ENCODE measurements around the gene BRSK1.

Gene BRSK1

GRCh38 chr19:55273978-55274707, 9.7 kb upstream of the BRSK1 start:
- DNase-seq (ENCODE audit: low read depth) = no peak

GRCh38 chr19:55275851-55276719, 7.7 kb upstream of the BRSK1 start:
- no peak for DNase-seq (ENCODE audit: low read depth)

- DNase-seq (ENCODE audit: low read depth) = no peak
Observed at GRCh38 chr19:55276720-55277430, 6.9 kb upstream of the BRSK1 start.

- DNase-seq (ENCODE audit: low read depth) = no peak
Observed at GRCh38 chr19:55277494-55277893, 6.3 kb upstream of the BRSK1 start.

GRCh38 chr19:55278391-55279135, 5.2 kb upstream of the BRSK1 start:
- DNase-seq (ENCODE audit: low read depth) = no peak

- no peak for DNase-seq (ENCODE audit: low read depth)
Observed at GRCh38 chr19:55279340-55279739, 4.5 kb upstream of the BRSK1 start.

- peak; percentile 94 for DNase-seq (ENCODE audit: low read depth)
Observed at GRCh38 chr19:55279770-55280643, 3.8 kb upstream of the BRSK1 start, which contains the start of gene HSPBP1. Gene HSPBP1, minus strand, starts transcription at chr19:55280110. Its CDS starts 502 bp downstream, at chr19:55279608.

GRCh38 chr19:55284405-55285058, 735 bp downstream of the BRSK1 start:
- DNase-seq (ENCODE audit: low read depth) = no peak

- DNase-seq (ENCODE audit: low read depth) = no peak
Observed at GRCh38 chr19:55285229-55285890, 1.6 kb downstream of the BRSK1 start.

- no peak for DNase-seq (ENCODE audit: low read depth)
Observed at GRCh38 chr19:55287361-55288079, 3.7 kb downstream of the BRSK1 start.

- DNase-seq (ENCODE audit: low read depth) = no peak
Observed at GRCh38 chr19:55289117-55289796, 5.5 kb downstream of the BRSK1 start.

GRCh38 chr19:55297267-55297666, 13.5 kb downstream of the BRSK1 start:
- DNase-seq (ENCODE audit: low read depth) = no peak

GRCh38 chr19:55299991-55300390, 16.2 kb downstream of the BRSK1 start:
- DNase-seq (ENCODE audit: low read depth) = no peak

GRCh38 chr19:55300886-55301458, 17.2 kb downstream of the BRSK1 start:
- no peak for DNase-seq (ENCODE audit: low read depth)

GRCh38 chr19:55301459-55302317, 17.9 kb downstream of the BRSK1 start:
- DNase-seq (ENCODE audit: low read depth) = peak; percentile 53

GRCh38 chr19:55302318-55302703, 18.5 kb downstream of the BRSK1 start:
- DNase-seq (ENCODE audit: low read depth) = no peak

GRCh38 chr19:55303477-55303876, 19.7 kb downstream of the BRSK1 start:
- no peak for DNase-seq (ENCODE audit: low read depth)

All from HS-27A (cell line).